HS-27A (cell line): ENCODE results near the gene UCHL5.
"Not testable (repeated sequence)": the region's sequence is repeated elsewhere in the genome, so short reads cannot be mapped to it uniquely, and the experiment has no call there.

Source experiments
- DNase-seq: peaks from one replicate; pipeline ENCODE4 v3.0.0-alpha.2; 2012; ENCODE audit warnings: low read depth, missing footprints

Gene UCHL5

DNA sequence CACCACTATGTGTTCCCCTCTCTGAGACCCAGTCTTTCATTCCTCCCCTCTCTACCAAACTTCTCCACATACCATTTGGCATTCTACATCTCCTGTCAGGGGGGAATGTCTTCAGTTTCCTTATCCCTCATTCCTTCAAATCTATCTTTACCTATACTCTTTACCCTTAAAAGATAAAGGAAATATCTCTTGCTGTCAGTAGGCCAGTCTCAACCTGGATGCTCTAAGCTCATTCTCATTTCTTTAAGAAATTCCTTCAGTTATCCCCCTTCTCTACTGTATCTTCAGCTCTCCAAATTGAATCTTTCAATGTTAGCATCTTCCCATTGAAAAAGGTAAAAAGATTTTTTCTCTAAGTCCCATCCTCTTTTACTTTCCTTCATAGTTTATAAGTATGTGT is 6.8 kb upstream of the UCHL5 start:
- no peak for DNase-seq

DNA sequence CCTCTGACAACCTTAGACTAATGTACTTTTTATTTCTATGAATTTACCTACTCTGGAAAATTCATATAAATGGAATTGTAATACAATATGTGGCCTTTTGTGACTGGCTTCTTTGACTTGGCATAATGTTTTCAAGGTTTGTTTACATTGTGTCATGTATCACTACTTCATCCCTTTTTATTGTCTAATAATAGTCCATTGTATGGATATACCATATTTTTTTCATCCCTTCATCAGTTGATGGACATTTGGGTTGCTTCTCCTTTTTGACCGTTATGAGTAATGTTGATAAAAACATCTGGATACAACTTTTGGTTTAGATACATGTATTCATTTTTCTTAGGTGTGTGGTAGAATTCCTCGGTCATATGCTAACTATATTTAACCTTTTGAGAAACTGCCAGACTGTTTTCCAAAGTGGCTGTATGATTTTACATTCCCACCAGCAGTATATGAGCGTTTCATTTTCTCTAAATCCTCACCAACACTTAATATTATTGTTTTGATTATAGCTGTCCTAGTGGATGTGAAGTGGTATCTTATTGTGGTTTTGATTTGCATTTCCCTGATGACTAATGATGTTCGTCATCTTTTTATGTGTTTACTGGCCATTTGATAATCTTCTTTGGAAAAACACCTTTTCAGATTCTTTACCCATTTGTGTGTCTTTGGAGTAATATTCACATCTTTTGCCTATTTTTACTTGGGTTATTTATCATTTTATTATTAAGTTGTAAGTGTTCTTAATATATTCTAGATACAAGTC is 3.7 kb upstream of the UCHL5 start:
- DNase-seq, result no peak

- DNase-seq, result no peak
These were observed 1.8 kb upstream of the UCHL5 start for GRCh38 chr1:193060938-193061337.

DNA sequence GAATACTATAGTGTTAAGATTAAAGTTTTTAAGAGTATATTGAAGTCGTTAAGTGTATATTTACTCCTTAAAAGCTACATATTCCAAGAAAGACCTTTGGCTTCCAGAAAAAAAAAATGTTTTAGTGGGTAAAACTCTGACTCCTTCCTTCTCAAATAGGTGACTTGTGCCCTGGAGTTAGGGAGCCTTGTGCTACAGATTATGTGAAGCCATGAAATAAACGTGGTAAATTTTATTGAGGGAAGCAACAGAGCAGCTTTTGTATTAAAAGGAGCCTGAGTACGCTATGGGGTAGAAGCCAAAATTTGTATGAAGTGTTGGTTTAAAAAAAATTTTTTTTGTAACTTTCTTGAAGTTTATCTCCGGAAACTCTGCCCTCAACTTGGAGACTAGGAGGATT is 1.2 kb upstream of the UCHL5 start:
- DNase-seq, result no peak

- no peak for DNase-seq
These were observed 899 bp upstream of the UCHL5 start for GRCh38 chr1:193060115-193060403.

DNA sequence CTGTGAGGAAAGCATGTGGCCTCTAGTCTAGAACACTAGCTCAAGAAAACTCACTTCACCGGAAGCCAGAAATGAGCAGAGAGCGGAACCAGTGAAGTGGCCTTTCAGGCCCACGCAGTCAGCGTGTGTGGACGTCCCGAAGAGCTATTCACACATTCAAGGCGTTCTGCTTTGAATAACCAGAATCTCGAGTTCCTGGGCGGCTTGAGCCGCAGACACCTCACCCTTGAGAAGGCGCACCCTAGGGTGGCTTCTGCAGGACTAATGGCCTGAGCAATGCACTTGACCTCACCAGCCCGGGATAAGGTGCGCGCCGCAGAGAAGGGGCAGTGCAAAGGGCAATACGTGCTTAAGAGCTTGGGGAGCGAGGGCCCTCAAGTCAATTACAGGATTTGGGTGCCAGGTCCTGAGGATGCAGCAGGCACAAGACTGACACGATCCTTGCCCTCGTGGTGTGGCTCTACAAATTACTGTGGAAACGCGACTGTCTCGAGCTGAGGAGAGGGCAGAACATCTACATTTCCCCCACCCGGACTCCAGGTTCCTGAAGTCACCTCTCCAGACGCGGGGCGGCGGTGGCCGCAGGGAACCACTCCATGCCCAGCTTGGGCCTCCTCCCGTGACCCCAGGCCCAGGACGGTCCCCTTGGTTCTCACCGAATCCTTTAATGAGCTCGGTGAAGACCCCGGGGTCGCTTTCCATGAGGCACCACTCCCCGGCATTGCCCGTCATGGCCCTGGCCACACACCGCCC is 455 bp downstream of the UCHL5 start:
- peak; percentile 4 for DNase-seq

- DNase-seq, result no peak
These were observed 4.9 kb downstream of the UCHL5 start for GRCh38 chr1:193054169-193054675.

DNA sequence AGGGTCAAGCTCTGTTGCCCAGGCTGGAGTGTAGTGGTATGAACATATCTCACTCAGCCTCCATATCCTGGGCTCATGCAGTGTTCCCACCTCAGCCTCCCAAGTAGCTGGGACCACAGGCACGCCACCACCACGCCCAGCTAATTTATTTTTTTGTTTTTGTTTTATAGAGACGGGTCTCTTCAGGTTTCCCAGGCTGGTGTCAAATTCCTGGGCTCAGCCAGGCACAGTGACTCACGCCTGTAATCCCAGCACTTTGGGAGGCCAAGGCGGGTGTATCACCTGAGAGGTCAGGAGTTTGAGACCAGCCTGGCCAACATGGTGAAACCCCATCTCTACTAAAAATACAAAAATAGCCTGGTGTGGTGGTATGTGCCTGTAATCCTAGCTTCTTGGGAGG is 10.2 kb downstream of the UCHL5 start:
- DNase-seq, result not testable (repeated sequence)

DNA sequence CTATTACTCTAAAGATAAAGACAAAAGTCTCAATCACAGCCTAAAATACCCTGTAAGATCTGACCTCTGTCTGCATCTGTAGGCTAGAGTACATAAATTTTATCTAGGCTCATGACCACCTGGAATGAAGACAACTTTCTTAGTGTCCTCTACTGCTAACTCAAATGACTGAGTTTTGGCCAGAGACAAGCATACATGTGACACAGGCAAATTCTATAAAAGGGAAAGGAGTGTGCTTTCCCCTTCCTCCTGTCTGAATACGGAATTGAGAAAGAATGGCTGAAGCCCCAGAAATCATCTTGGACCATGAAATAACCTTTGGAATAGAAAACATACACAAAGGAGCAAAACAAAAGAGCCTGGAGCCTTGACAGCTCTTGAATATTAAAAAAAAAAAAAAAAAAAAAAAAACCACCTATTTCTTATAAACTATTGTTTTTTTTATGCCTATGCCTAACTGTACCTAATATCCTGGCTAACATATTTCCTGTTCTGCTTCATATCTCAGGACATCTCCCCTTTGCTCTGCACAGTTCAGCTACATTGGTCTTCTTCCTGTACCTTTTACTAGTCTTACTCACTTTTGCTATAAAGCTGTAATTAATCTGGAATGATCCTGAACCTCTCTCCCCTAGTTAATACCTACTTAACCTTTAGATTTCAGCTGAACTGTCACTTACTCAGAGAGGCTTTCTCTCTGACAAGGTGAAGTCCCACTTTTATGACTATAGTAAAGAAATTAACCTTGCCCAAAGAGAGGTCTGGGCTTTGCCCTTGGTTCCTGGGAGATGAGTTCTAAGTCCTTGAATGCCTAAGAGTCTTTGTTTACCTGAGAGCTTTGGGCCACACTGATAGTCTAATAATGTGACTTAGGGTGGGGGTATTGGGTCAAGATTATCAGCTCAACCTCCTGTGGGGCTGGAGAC is 16.1 kb downstream of the UCHL5 start:
- DNase-seq, result no peak

DNA sequence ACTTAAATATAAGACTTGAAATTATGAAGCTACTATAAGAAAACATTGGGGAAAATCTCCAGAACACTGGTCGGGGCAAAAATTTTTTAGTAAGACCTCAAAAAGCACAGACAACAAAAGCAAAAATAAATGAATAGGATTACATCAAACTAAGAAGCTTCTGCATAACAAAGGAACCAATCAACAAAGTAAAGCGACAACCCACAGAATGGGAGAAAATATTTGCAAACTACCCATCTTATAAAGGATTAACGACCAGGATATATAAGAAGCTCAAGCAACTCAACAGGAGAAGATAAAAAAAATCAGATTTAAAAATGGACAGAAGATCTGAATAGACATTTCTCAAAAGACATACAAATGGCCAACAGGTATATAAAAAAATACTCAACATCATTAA is 19.1 kb downstream of the UCHL5 start:
- no peak for DNase-seq

GRCh38 chr1:193036337-193037047 is 22.7 kb downstream of the UCHL5 start:
- DNase-seq, result no peak

DNA sequence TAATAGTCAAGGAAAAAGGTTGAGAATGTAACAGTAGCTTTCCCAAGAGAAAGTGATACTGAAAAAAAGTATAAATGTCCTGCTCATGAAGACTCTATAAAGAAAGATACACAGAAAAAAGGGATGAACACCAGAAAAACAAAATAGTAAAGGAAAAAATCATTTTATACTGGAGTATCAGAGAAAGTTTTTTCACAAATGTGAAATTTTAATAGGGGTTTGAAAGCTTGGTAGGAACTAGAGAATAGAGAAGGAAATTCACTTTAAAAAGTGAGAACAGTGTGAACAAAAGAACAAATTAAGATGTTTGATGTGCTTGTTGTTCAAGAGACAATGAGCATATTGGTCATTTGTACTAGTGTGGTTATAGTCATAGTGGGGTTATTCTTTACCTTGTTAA is 25.6 kb downstream of the UCHL5 start:
- DNase-seq, result no peak

- DNase-seq, result not testable (repeated sequence)
These were observed 26.3 kb downstream of the UCHL5 start for GRCh38 chr1:193032643-193033427.

DNA sequence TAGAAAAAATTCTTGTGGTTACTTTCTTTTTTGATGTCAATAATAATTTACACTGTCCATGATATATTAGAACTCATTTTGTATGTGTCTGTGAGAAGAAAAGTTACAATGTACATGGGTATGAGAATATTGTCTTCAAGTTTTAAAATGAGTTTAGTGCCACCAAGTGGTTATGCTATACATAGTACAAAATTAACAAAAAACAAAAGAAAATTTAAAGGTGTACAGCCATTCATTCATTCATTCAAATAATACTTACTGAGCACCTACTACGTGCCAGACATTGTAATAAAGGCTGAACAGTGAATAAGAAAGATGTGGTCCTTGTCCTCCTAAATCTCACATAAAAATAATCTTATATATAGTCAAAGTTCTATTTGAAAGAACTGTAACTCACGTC is 27.7 kb downstream of the UCHL5 start:
- no peak for DNase-seq

GRCh38 chr1:193030280-193030679 is 28.9 kb downstream of the UCHL5 start:
- no peak for DNase-seq

- DNase-seq, result no peak
These were observed 33.9 kb downstream of the UCHL5 start for GRCh38 chr1:193025218-193025617.

DNA sequence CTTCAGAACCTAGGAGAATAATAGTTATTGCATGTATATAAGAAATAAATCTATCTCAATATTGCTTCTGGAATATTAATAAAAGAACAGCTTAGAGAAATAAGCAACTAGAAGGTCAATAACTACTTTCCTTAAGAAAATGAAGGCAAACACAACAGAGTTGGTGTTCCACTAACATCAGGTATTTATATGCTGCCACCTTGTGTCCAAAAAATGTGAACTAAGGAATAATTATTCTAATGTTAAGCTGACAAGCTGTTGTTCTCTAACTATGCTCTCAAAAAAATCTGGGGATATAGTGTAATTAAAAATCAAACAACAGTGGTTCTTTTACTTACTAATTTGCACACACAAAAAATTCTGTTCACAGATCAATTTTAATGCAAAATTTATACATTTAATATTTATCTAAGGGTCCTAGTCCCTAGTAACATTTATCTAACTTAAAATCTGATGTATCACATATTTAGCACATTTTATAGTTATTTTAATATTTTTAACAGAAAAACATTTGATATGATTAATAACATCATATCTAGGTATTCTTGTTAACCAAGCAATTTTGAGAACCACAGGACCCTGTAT is 39.6 kb downstream of the UCHL5 start:
- no peak for DNase-seq

DNA sequence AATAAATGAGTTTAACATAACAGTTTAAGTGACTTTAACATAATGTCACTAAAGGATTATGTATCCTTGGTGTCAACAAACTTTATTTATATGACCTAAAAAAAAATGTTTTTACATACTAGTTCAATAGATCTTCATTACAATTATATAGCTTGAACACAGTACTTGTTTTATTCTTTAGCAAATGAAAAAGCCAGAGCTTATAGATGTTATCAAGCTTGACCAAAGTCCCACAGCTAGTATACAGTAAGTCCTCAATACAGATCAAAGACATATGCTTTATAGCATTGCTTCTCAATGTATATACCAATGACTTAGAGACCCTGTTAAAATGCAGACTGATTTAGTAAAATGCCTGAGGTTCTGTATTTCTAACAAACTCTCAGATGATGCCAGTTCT is 42.4 kb downstream of the UCHL5 start:
- DNase-seq, result no peak

GRCh38 chr1:193014400-193014799 is 44.8 kb downstream of the UCHL5 start:
- DNase-seq, result no peak

GRCh38 chr1:193013707-193014106 is 45.5 kb downstream of the UCHL5 start:
- DNase-seq, result no peak

GRCh38 chr1:193013005-193013404 is 46.2 kb downstream of the UCHL5 start:
- no peak for DNase-seq
